Esophagus squamous epithelium (tissue), 5 donors: ENCODE measurements around the gene STK32C. TPM values are rescaled to one million over a fixed set of nuclear protein-coding genes. Genes with fewer than 3 reads are reported as not detected.

Experiments used
- DNase-seq: peaks from one replicate; lab custom pipeline; 2025; lab: John Stamatoyannopoulos, UW
- H3K27ac ChIP-seq, 4 donors: fragments of 200-600 bp; sonication (generic); one replicate each; pipeline ENCODE4 v1.5.1; 2016 to 2019; ENCODE audit warnings: mild to moderate bottlenecking in 1 of 4
- H3K27me3 ChIP-seq, 4 donors: fragments of 200-600 bp; sonication (generic); 1 replicate in 3 of 4; 2 replicates in 1 of 4; pipeline versions ENCODE4 v1.5.1 to v1.6.0; 2017 to 2021; ENCODE audit warnings: antibody characterized with exemption in 1 of 4
- H3K36me3 ChIP-seq, 3 donors: fragments of 200-600 bp; sonication (generic); one replicate each; pipeline ENCODE4 v1.5.1; 2016 to 2019
- H3K4me1 ChIP-seq, 3 donors: fragments of 200-600 bp; sonication (generic); one replicate each; pipeline ENCODE4 v1.5.1; 2017 to 2019
- H3K4me3 ChIP-seq, 4 donors: fragments of 200-600 bp; sonication (generic); 1 replicate in 3 of 4; 2 replicates in 1 of 4; pipeline ENCODE4 v1.5.1; 2016 to 2019; ENCODE audit warnings: mild to moderate bottlenecking in 2 of 4, moderate library complexity in 1 of 4
- H3K9me3 ChIP-seq, 3 donors: fragments of 200-600 bp; sonication (generic); one replicate each; pipeline ENCODE4 v1.5.1; 2016 to 2019
- CTCF ChIP-seq, 6 experiments: fragments of 450-650 bp in 4 of 6; fragments of 200-600 bp in 2 of 6; sonication (generic) in 2 of 6; IDR thresholded peaks; one replicate each; pipeline ENCODE4 v1.5.1; 2016 to 2019; ENCODE audit warnings: antibody characterized with exemption in 6 of 6, mild to moderate bottlenecking in 4 of 6, moderate library complexity in 4 of 6
- POLR2A ChIP-seq, 4 donors: fragments of 450-650 bp; IDR thresholded peaks; one replicate each; pipeline ENCODE4 v1.6.1; 2017; ENCODE audit warnings: antibody characterized with exemption in 4 of 4, mild to moderate bottlenecking in 4 of 4, moderate library complexity in 3 of 4
- WGBS, 2 donors: methylation state at CpG; one replicate each; pipeline ENCODE4 v1.1.5; 2018; 5-methylcytosine and 5-hydroxymethylcytosine counted together
- intact Hi-C: fragments of 100-400 bp; cut with DNase I; formaldehyde crosslinking; loops from one replicate; pipeline ENCODE4 v1.15.0; 2022
- total RNA-seq, 4 donors: library from RNA; depleted of rRNA; stranded (reverse); fragments of >200 nt; gene quantifications; one replicate each; pipeline ENCODE4 v1.1.0, GENCODE V29; 2016
- donor health status: DM: yes; HTN: yes; CAD: no.

The STK32C gene
- total RNA-seq, 4 donors from 2014 or later = 2.3 to 5.5 (median 2.6) TPM

GRCh38 chr10:132192076-132192975 lies 115.4 kb downstream of the STK32C start:
- H3K27ac ChIP-seq = no peak overlapping the region
- peaks cover 8 to 43% (median 10%) of the 10 kb centered on the region in 4 donors for H3K27me3 ChIP-seq
- peaks cover 5 to 9% (median 6%) of the 10 kb centered on the region in 3 donors for H3K4me1 ChIP-seq
- TF ChIP-seq CTCF (IDR thresholded peaks at IDR 0.05) = no peak
- TF ChIP-seq POLR2A (IDR thresholded peaks at IDR 0.05) = no peak
- no peak for DNase-seq
- no peaks in the 10 kb centered on the region for H3K9me3 ChIP-seq
- intact Hi-C loops = no loop called here
- 92 to 93% methylated on average over 8 to 15 of the region's 28 CpGs for WGBS, 2 donors
- H3K36me3 ChIP-seq = no peaks in the 10 kb centered on the region
- H3K4me3 ChIP-seq = no peak overlapping the region

- 85 to 87% methylated on average over 5 to 7 of the region's 17 CpGs for whole genome bisulfite sequencing, 2 donors
- no peaks in the 10 kb centered on the region for H3K9me3 ChIP-seq
- H3K27me3 ChIP-seq = peaks cover 20 to 62% (median 25%) of the 10 kb centered on the region in 4 donors
- intact Hi-C loops = no loop called here
- no peak overlapping the region for H3K27ac ChIP-seq
- no peak for TF ChIP-seq POLR2A (IDR thresholded peaks at IDR 0.05)
- TF ChIP-seq CTCF (IDR thresholded peaks at IDR 0.05) = no peak
- no peaks in the 10 kb centered on the region for H3K36me3 ChIP-seq
- peaks cover 19 to 33% (median 23%) of the 10 kb centered on the region in 3 donors for H3K4me1 ChIP-seq
- DNase-seq = no peak
- H3K4me3 ChIP-seq = no peak overlapping the region
Measured at GRCh38 chr10:132189810-132190422, 117.8 kb downstream of the STK32C start.

GRCh38 chr10:132189016-132189415 lies 118.7 kb downstream of the STK32C start:
- TF ChIP-seq POLR2A (IDR thresholded peaks at IDR 0.05) = no peak
- no peak for TF ChIP-seq CTCF (IDR thresholded peaks at IDR 0.05)
- no peak for DNase-seq
- H3K27ac ChIP-seq = no peak overlapping the region
- peaks cover 19 to 38% (median 23%) of the 10 kb centered on the region in 3 donors for H3K4me1 ChIP-seq
- H3K27me3 ChIP-seq = peaks cover 22 to 66% (median 26%) of the 10 kb centered on the region in 4 donors
- H3K36me3 ChIP-seq = no peaks in the 10 kb centered on the region
- no peaks in the 10 kb centered on the region for H3K9me3 ChIP-seq
- intact Hi-C loops = no loop called here
- WGBS, 2 donors = 74 to 87% methylated on average over 14 to 15 of the region's 16 CpGs
- no peak overlapping the region for H3K4me3 ChIP-seq

- no peak for TF ChIP-seq POLR2A (IDR thresholded peaks at IDR 0.05)
- TF ChIP-seq CTCF (IDR thresholded peaks at IDR 0.05) = no peak
- Histone ChIP-seq H3K4me1 (peaks cover 19 to 38% (median 23%) of the 10 kb centered on the region in 3 donors), H3K27me3 (peaks cover 22 to 67% (median 26%) of the 10 kb centered on the region in 4 donors), H3K36me3 (no peaks in the 10 kb centered on the region), H3K9me3 (no peaks in the 10 kb centered on the region), H3K4me3 (no peak overlapping the region), H3K27ac (no peak overlapping the region)
- DNase-seq = no peak
- intact Hi-C loops = no loop called here
- WGBS, 2 donors = 62 to 89% methylated on average over 4 to 7 of the region's 13 CpGs
Measured at GRCh38 chr10:132188331-132188730, 119.4 kb downstream of the STK32C start.
